ENCODE results near the gene USP24.
"Not testable (repeated sequence)": the region's sequence is repeated elsewhere in the genome, so short reads cannot be mapped to it uniquely, and the experiment has no call there.

USP24 gene

GRCh38 chr1:55212349-55213150 lies 2.6 kb downstream of the USP24 start:
- H3K4me1 ChIP-seq (ENCODE audit: insufficient read depth, low read length) = peaks cover 51% of the 10 kb centered on the region
- no peak overlapping the region for H3K27ac ChIP-seq (ENCODE audit: low read depth, low read length)
- H3K9ac ChIP-seq (ENCODE audit: low read depth, low read length) = no peak overlapping the region
- 55% methylated on average over 10 of the region's 11 CpGs for WGBS
- no peaks in the 10 kb centered on the region for H3K9me3 ChIP-seq (ENCODE audit: insufficient read depth, low read depth, low read length)
- H3K36me3 ChIP-seq (ENCODE audit: insufficient read depth, low read length) = no peaks in the 10 kb centered on the region
- H3K4me3 ChIP-seq (ENCODE audit: low read length) = peak overlapping the region; percentile 89
- H3K27me3 ChIP-seq (ENCODE audit: insufficient read depth, low read length) = peaks cover 16% of the 10 kb centered on the region

- no peak overlapping the region for H3K9ac ChIP-seq (ENCODE audit: low read depth, low read length)
These were observed 3.3 kb downstream of the USP24 start for GRCh38 chr1:55211863-55212262.

GRCh38 chr1:55210990-55211801 lies 4.0 kb downstream of the USP24 start:
- 76% methylated on average over 3 of the region's 4 CpGs for WGBS
- no peak overlapping the region for H3K9ac ChIP-seq (ENCODE audit: low read depth, low read length)

More at GRCh38 chr1:55211863-55212262, 3.3 kb downstream of the USP24 start:
- no peak overlapping the region for H3K27ac ChIP-seq (ENCODE audit: low read depth, low read length)
- H3K9me3 ChIP-seq (ENCODE audit: insufficient read depth, low read depth, low read length) = no peaks in the 10 kb centered on the region
- H3K36me3 ChIP-seq (ENCODE audit: insufficient read depth, low read length) = no peaks in the 10 kb centered on the region
- peaks cover 46% of the 10 kb centered on the region for H3K4me1 ChIP-seq (ENCODE audit: insufficient read depth, low read length)
- WGBS = 73% methylated on average over 3 of the region's 3 CpGs
- H3K4me3 ChIP-seq (ENCODE audit: low read length) = no peak overlapping the region
- H3K27me3 ChIP-seq (ENCODE audit: insufficient read depth, low read length) = peaks cover 10% of the 10 kb centered on the region

GRCh38 chr1:55209247-55209646 lies 5.9 kb downstream of the USP24 start:
- Histone ChIP-seq H3K27ac (ENCODE audit: low read depth, low read length) (no peak overlapping the region), H3K36me3 (ENCODE audit: insufficient read depth, low read length) (no peaks in the 10 kb centered on the region), H3K4me3 (ENCODE audit: low read length) (no peak overlapping the region), H3K9ac (ENCODE audit: low read depth, low read length) (no peak overlapping the region), H3K27me3 (ENCODE audit: insufficient read depth, low read length) (no peaks in the 10 kb centered on the region), H3K4me1 (ENCODE audit: insufficient read depth, low read length) (peaks cover 45% of the 10 kb centered on the region), H3K9me3 (ENCODE audit: insufficient read depth, low read depth, low read length) (no peaks in the 10 kb centered on the region)
- WGBS = 84% methylated on average over 2 of the region's 2 CpGs

More at GRCh38 chr1:55210990-55211801, 4.0 kb downstream of the USP24 start:
- no peak overlapping the region for H3K4me3 ChIP-seq (ENCODE audit: low read length)
- no peak overlapping the region for H3K27ac ChIP-seq (ENCODE audit: low read depth, low read length)
- H3K36me3 ChIP-seq (ENCODE audit: insufficient read depth, low read length) = no peaks in the 10 kb centered on the region
- H3K4me1 ChIP-seq (ENCODE audit: insufficient read depth, low read length) = peaks cover 40% of the 10 kb centered on the region
- peaks cover 4% of the 10 kb centered on the region; the same call in 1 of the 2 replicates for H3K27me3 ChIP-seq (ENCODE audit: insufficient read depth, low read length)
- no peaks in the 10 kb centered on the region for H3K9me3 ChIP-seq (ENCODE audit: insufficient read depth, low read depth, low read length)

GRCh38 chr1:55206210-55206609 lies 9.0 kb downstream of the USP24 start:
- Histone ChIP-seq H3K9me3 (ENCODE audit: insufficient read depth, low read depth, low read length) (no peaks in the 10 kb centered on the region), H3K27me3 (ENCODE audit: insufficient read depth, low read length) (no peaks in the 10 kb centered on the region), H3K4me1 (ENCODE audit: insufficient read depth, low read length) (peaks cover 27% of the 10 kb centered on the region), H3K4me3 (ENCODE audit: low read length) (no peak overlapping the region), H3K27ac (ENCODE audit: low read depth, low read length) (no peak overlapping the region), H3K36me3 (ENCODE audit: insufficient read depth, low read length) (no peaks in the 10 kb centered on the region), H3K9ac (ENCODE audit: low read depth, low read length) (no peak overlapping the region)
- 87% methylated on average over 2 of the region's 2 CpGs for WGBS

GRCh38 chr1:55204997-55205396 lies 10.2 kb downstream of the USP24 start:
- Histone ChIP-seq H3K4me1 (ENCODE audit: insufficient read depth, low read length) (peaks cover 21% of the 10 kb centered on the region), H3K27me3 (ENCODE audit: insufficient read depth, low read length) (no peaks in the 10 kb centered on the region), H3K9me3 (ENCODE audit: insufficient read depth, low read depth, low read length) (no peaks in the 10 kb centered on the region), H3K36me3 (ENCODE audit: insufficient read depth, low read length) (no peaks in the 10 kb centered on the region), H3K27ac (ENCODE audit: low read depth, low read length) (no peak overlapping the region), H3K4me3 (ENCODE audit: low read length) (no peak overlapping the region), H3K9ac (ENCODE audit: low read depth, low read length) (no peak overlapping the region)
- 100% methylated on average over 1 of the region's 1 CpG for WGBS

- peaks cover 15% of the 10 kb centered on the region for H3K4me1 ChIP-seq (ENCODE audit: insufficient read depth, low read length)
- no peaks in the 10 kb centered on the region for H3K9me3 ChIP-seq (ENCODE audit: insufficient read depth, low read depth, low read length)
- H3K36me3 ChIP-seq (ENCODE audit: insufficient read depth, low read length) = peaks cover 5% of the 10 kb centered on the region
- H3K4me3 ChIP-seq (ENCODE audit: low read length) = no peak overlapping the region
- no CpG with 5 or more reads among the region's 2 CpGs for WGBS
- H3K9ac ChIP-seq (ENCODE audit: low read depth, low read length) = no peak overlapping the region
- no peaks in the 10 kb centered on the region for H3K27me3 ChIP-seq (ENCODE audit: insufficient read depth, low read length)
- H3K27ac ChIP-seq (ENCODE audit: low read depth, low read length) = no peak overlapping the region
These were observed 12.1 kb downstream of the USP24 start for GRCh38 chr1:55203064-55203463.

- peaks cover 5% of the 10 kb centered on the region for H3K36me3 ChIP-seq (ENCODE audit: insufficient read depth, low read length)
- WGBS = 94% methylated on average over 2 of the region's 2 CpGs
- H3K4me3 ChIP-seq (ENCODE audit: low read length) = no peak overlapping the region
- no peak overlapping the region for H3K9ac ChIP-seq (ENCODE audit: low read depth, low read length)
- peaks cover 15% of the 10 kb centered on the region for H3K4me1 ChIP-seq (ENCODE audit: insufficient read depth, low read length)
- H3K9me3 ChIP-seq (ENCODE audit: insufficient read depth, low read depth, low read length) = no peaks in the 10 kb centered on the region
- H3K27ac ChIP-seq (ENCODE audit: low read depth, low read length) = no peak overlapping the region
- no peaks in the 10 kb centered on the region for H3K27me3 ChIP-seq (ENCODE audit: insufficient read depth, low read length)
These were observed 14.5 kb downstream of the USP24 start for GRCh38 chr1:55200667-55201066.

GRCh38 chr1:55199735-55200134 lies 15.4 kb downstream of the USP24 start:
- H3K27me3 ChIP-seq (ENCODE audit: insufficient read depth, low read length); H3K4me3 ChIP-seq (ENCODE audit: low read length); H3K9ac ChIP-seq (ENCODE audit: low read depth, low read length); H3K9me3 ChIP-seq (ENCODE audit: insufficient read depth, low read depth, low read length); H3K27ac ChIP-seq (ENCODE audit: low read depth, low read length); H3K4me1 ChIP-seq (ENCODE audit: insufficient read depth, low read length); H3K36me3 ChIP-seq (ENCODE audit: insufficient read depth, low read length): not testable (repeated sequence)
- 88% methylated on average over 6 of the region's 9 CpGs for WGBS

- Histone ChIP-seq H3K4me1 (ENCODE audit: insufficient read depth, low read length) (peaks cover 7% of the 10 kb centered on the region; the same call in 1 of the 2 replicates), H3K36me3 (ENCODE audit: insufficient read depth, low read length) (peaks cover 5% of the 10 kb centered on the region), H3K9me3 (ENCODE audit: insufficient read depth, low read depth, low read length) (no peaks in the 10 kb centered on the region), H3K4me3 (ENCODE audit: low read length) (no peak overlapping the region), H3K27me3 (ENCODE audit: insufficient read depth, low read length) (no peaks in the 10 kb centered on the region), H3K27ac (ENCODE audit: low read depth, low read length) (no peak overlapping the region), H3K9ac (ENCODE audit: low read depth, low read length) (no peak overlapping the region)
- 89% methylated on average over 4 of the region's 4 CpGs for WGBS
These were observed 17.1 kb downstream of the USP24 start for GRCh38 chr1:55198044-55198443.

- peaks cover 5% of the 10 kb centered on the region for H3K36me3 ChIP-seq (ENCODE audit: insufficient read depth, low read length)
These were observed 18.1 kb downstream of the USP24 start for GRCh38 chr1:55197099-55197498.

More at GRCh38 chr1:55197099-55197498, 18.1 kb downstream of the USP24 start:
- Histone ChIP-seq H3K27me3 (ENCODE audit: insufficient read depth, low read length) (no peaks in the 10 kb centered on the region), H3K9me3 (ENCODE audit: insufficient read depth, low read depth, low read length) (no peaks in the 10 kb centered on the region), H3K4me3 (ENCODE audit: low read length) (no peak overlapping the region), H3K27ac (ENCODE audit: low read depth, low read length) (no peak overlapping the region), H3K4me1 (ENCODE audit: insufficient read depth, low read length) (peaks cover 13% of the 10 kb centered on the region), H3K9ac (ENCODE audit: low read depth, low read length) (no peak overlapping the region)
- 84% methylated on average over 1 of the region's 1 CpG for WGBS

All from HUES64 (cell line).